HCEC 1CT (cell line): ENCODE results near the gene LAMA2.
"Not testable (repeated sequence)": the region's sequence is repeated elsewhere in the genome, so short reads cannot be mapped to it uniquely, and the experiment has no call there.

Experiments
- DNase-seq: peaks from one replicate; pipeline ENCODE4 v3.0.0-alpha.2; 2017

LAMA2 gene

DNA sequence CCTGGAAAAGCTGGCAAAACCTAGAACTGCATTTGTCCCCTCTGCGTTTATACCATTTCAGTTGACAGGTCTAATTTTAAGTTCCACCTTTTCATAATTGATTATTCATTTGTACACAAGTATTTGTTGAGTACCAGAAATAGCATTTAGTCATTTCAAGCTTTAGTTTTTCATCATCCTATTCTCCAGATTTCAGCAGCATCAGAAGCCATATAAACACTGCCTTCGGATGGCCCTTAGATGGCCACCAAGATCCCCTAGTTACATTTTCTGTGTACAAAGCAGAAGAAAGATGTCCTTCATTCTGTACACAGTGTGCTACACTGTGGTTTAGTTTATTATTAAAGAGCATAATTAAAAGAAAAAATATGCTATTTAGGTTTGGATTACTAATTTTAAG, 131.4 kb downstream of the LAMA2 start:
- DNase-seq: no peak

DNA sequence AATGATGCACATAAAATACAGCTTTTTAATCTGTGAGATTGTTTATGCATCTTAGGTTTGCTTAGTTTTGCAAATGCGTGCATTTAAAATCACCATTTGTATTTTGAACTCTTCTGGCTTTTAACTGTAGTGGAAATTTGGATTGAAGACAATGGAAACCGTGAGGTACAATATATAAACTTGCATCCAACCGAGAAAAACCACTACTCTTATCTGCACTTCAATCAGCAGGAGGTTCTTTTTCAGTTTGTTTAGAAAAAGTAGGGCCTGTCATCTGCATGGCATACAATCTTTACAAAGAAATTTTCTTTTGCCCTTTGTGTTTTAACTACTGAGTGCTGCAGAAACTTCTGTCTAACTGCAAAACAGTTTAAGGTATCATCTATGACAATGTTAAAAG, 132.8 kb downstream of the LAMA2 start:
- no peak for DNase-seq

DNA sequence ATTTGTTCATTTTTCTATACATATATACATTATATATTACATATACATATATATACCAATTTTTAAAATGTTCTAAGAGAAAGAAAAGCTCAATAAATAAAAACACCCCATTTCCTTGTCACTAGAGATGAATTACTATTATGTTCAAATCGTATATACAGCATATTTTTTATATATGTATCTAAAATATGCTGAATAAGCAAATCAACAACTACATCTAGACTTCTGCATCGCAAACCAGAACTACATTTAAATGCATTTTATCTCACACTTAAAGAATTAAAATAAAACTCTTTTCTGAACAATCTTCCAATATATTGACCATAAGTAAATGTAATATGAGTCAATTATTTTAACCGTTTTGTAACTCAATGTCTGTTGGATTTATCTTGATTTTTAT, 133.9 kb downstream of the LAMA2 start:
- DNase-seq: no peak

DNA sequence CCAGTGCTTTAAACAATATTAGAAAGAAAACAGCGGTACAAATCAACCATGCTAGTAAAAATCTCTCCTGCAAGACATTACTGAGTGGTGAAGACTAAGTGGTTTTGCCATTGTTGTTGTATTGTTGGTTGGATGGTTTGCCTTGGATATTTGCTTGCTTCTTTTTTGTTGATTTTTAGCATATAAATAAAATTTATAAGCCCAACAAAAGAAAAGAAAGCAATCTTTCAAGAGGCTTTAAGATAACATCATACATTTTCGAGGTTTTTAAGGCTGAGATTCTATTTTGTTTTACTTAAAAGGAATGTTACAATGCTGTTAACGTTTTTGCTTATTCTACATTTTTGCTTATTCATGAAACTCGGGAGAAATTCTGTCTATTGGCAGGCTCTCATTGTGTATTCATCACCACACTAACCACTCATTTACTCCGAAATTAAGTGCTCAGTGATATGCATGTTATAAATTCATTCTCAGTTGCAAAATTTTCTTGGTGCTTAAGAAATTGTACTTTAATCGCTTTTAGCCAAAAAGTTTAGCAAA, 139.1 kb downstream of the LAMA2 start:
- DNase-seq: no peak

DNA sequence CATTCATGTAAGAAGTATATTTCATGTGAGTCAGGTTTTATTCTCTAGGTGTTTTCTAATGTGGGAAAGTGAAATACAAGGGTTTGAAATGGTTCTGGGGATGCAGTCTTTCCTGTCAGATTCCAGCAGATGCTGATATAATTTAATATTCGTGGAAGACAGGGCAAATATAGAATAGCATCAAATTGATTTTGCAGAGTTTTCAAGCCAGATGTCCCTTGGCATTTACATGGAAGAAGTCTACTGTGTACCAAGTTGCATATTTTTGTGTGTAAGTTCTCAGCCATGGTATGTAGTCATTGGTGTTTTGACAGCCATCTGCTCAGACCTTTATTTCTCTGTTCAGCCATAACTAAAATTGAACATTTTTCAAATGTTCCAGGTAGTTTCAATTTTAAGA, 143.7 kb downstream of the LAMA2 start:
- DNase-seq: no peak

DNA sequence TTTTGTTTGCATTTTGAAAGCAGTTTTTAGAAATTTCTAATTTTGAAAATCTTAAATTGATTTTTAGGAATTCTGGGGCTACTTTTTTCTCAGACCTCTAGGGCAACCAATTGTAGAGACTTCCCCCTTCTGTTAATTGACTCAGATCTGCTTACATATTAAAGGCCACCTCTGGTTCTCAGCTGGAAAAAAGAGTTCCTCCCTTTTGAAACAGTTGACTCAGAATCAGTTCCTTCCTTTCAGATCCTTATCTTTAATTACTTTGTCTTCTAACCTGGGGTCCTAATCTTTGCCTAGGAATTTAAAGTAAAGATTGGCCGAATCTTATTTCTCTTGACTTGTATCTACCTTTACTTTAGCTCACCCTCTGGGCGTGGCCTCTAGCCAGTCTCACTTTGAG, 146.8 kb downstream of the LAMA2 start:
- DNase-seq: peak; percentile 42

DNA sequence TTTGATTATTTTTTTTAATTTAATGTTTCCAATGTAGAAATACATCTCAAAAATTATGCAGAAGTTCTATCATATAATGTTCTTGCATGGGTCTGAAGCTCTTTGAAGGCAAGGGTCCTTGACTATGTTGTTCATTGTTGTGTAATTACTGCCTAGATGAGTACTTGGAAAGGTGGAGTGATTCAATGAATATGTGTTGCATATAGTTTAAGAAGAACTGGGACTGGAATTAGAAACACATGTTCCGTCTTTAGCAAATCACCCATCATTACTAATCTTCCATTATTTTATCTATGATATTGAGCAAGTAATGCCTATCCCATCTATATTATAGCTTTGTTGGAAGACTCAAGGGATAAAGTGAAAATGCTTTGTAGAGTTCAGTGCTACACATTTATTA, 147.3 kb downstream of the LAMA2 start:
- DNase-seq: peak; percentile 15

DNA sequence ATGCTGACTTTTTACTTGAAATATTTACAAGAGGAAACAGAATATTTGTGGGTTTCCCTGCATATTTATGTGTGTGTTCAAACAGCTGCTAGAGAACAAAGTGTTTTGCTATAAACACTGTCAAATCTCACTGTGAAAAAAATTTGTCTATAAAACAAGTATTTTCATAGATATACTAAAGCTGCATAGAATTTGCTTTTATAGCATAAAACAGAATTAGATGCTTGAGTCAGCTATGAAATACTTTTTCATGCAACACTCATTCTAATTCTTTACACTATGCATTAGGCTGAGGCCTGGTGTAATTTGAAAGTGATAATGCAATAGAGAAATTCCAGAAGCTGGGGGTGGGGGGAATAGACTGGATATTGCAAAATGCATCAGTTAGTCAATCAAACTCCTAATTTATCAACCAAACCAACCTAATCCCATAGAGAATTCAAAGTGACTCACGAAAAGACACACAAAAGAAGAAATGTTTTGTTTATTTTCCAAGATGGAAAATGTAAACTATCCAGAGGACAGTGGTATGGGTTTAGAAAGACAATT, 148.2 kb downstream of the LAMA2 start:
- peak; percentile 93 for DNase-seq

DNA sequence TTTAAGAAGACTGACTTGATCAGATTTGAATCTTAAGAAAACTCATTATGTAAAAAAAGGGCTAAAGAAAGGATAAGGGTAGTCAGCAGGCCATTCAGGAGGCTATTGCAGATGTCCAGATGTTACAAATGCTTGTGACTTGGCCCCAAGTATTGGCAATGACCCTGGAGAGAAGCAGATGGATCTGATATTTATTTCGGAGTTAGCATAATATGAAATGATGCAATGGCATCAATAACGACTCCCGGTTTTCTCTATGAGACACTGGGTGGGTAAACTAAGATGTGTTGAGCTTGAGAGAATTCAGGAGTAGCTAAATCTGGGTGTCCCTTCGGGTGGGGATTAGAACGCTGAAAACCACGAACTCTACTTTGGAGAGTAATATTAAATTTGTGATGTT, 149.7 kb downstream of the LAMA2 start:
- peak; percentile 55 for DNase-seq

DNA sequence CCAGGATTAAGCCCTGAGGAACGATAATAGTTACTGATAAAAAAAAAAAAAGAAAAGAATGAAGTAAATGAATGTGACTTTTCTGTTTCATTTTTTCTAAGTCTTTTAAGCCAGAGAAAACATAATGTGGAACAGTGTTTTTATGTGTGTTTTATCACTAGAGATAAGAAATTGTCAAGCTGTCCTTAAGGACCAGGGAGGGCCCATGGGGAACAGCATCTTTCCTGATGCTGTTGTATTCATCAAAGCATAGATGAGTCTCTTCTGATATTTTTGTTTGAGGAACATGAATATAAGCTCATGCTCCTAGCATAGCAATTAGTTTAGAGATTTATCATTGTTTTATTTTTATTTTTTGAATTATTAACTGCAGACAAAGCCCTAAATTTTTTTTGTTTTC, 150.2 kb downstream of the LAMA2 start:
- no peak for DNase-seq

DNA sequence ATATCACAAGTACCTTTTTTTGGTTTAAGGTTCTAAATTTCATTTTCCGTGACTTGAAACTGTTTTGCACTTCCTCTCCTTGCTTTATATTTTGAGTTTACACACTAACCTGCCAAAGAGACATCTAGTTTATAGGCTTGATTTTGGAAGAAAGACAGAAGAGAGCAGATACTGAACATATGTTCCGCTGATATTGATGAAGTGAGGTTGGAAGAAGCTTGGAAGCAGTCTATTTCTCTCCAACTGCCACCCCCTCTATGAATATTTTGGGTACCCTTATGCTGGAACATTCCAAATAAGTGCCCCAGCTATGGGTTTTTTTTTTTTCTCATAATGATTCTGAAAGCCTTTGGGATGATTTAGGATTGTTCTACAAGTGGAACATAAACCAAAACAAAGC, 150.6 kb downstream of the LAMA2 start:
- DNase-seq: no peak

DNA sequence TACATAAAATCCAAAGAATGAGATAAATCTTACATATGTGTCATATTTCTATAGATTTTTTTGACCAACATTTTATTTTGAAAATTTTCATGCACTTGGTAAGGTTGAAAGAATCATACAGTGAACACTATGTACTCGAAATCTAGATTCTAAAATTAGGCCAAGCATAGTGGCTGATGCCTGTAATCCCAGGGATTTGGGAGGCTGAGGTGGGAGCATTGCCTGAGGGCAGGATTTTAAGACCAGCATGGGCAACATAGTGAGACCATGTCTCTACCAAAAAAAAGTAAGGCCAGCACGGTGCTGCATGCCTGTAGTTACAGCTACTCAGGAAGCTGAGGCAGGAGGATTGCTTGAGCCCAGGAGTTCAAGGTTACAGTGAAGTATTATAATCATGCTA, 158.6 kb downstream of the LAMA2 start:
- no peak for DNase-seq

DNA sequence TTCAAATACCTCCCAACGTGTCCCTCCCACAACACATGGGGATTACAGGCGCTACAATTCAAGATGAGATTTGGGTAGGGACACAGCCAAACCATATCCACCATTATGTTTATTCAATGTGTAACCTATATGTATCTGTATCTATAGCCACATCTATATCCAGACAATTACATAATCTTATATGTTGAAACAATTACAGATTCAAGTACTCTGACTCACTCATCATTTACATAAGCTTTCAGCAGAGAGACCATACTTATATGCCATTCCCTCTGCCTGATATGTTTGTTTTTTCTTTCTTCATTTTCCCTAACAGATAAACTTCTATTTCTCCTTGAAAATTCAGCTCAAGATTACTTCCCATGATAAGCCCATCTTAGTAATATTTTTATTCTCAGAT, 163.6 kb downstream of the LAMA2 start:
- DNase-seq: no peak

DNA sequence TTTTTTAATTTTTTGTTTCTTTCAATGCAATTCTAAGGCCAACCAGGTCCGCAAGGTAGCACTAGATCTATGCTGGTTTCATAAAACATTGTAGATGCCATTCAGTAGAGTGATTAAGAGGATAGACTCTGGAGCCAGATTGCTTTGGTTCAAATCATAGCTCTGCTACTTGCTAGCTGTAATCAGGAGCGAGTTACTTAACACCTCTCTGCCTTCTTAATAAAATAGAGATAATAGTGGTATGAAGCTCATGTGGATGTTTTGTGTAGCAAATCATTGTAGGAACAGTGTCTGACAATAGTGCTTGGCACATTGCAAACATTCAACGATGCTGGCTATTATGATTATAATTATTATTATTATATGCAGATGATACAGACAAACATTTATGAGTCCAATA, 164.9 kb downstream of the LAMA2 start:
- DNase-seq: no peak

DNA sequence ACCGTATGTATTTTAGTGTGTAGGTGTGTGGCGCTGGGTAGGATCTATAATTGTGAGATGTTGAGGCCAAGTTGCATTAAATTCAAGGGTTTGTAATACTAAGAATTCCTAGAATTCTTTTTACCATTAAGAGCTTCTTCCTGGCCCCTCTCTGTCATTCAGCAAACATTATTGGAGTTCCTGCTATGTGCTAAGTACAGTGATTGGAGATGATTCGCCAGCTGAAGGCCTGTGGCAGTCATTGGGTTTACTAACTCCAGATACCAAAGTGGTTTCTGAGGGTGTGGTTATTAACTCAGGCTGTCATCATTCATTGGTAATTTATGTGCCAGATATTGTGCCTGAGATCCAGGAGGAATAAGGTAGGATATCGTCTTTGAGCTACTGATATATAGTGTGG, 167.1 kb downstream of the LAMA2 start:
- DNase-seq: no peak

DNA sequence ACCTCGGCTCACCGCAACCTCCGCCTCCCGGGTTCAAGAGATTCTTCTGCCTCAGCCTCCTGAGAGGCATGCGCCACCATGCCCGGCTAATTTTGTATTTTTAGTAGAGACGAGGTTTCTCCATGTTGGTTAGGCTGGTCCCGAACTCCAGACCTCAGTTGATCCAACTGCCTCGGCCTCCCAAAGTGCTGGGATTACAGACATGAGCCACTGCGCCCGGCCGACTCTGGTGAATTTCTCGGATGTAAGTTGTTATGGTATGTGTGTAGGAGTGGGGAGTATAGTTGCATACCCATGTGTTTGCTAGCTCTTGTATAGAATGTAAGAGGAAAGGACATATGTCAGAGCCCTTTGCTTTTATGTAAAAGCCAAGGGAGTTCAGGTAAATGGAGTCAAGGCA, 170.2 kb downstream of the LAMA2 start:
- not testable (repeated sequence) for DNase-seq

DNA sequence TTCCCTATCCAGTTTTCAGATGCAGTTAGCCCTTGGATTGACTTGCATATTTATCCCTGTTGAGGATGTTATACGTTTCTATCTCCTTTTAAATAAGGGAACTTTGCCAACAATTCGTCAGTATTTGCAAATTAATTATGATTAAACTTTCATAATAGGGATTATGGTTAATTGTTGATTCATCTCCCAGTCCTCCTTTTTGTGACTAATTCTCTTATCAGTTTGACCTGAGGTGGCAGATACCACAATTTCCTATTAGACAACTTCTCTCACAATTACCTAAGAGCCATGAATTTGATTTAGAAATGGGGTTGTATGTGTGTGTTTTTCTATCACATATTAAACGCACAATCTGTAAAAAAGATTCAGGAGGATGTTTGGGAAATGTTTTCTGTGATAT, 172.9 kb downstream of the LAMA2 start:
- no peak for DNase-seq

DNA sequence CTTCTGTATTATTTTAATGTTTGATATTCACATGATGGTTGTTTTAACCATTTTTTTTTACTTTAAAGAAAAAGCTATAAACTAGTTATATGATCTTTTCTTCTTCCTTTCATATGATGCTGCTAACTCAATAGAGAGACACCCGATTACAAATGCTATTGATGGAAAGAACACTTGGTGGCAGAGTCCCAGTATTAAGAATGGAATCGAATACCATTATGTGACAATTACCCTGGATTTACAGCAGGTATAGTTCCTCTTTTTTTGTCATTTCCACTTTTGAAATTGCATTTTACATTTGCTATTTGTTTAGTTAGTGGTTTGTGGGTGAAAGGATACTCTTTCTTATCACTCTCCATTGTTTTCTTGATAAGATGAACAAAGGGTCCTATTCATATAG, 176.7 kb downstream of the LAMA2 start:
- no peak for DNase-seq

DNA sequence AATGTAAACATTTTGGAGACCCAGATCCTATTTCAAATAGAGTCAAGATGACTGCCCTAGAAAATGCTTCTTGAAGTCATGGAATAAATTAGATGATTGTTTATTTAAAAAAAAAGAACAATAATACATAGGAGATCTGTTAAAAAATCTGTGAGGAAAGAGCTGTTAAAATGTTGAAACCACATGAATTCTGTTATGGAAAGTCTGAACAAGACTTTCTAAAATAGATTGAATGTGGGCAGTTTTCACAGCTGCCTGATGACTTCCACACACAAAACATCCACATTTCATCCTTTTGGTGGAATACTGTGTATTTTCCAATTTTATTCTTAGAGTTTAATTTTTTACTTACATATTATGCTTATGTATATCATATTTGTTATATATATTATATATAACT, 186.1 kb downstream of the LAMA2 start:
- DNase-seq: no peak

DNA sequence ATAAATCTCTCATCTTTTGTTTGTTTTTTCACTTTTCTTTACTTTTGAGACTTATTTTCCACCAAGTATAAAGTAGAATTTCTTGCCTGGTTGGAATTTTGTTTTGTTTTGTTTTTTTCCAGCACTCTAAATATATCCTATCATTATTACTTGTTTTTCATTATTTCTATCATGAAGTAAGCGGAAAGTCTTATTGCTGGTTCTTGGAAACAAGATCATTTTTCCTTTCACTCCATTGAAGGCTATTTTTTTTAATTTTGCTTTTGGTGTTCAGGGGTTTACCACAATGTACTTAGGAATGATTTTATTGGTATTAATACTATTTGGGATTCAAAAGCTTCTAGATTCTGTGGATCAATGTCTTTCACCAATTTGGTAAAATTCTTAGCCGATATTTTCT, 190.1 kb downstream of the LAMA2 start:
- no peak for DNase-seq

DNA sequence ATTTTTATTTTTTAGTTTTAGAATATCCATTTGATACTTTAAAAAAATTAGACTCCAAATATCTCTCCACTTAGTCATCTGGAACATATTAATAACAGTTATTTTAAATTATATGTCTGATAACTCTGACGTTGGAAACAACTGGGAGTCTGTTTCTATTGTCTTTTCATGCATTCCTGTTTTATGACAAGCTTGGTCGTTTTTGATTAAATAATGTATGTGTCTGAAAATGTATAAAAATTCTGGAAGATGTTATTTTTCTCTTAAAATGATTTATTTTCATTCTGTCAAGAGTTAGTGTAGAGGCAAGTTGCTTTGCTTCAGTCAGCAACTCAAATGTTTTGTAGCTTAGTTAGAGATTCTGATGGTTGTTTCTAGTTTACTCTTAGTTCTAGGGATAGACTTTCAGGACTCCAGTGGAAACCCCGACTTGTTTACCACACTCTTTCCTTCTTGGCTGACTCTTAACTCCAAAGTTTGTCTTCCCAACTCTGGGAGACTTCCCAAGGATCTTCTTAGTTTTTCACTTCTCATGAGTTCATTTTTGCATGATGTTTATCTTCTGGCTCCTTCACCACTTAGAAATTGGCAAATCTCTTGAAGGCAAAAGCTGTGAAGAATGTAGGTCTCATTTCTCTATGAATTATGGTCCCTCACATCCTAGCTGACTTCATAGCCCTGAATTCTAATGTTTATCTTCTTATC, 190.9 kb downstream of the LAMA2 start:
- no peak for DNase-seq

DNA sequence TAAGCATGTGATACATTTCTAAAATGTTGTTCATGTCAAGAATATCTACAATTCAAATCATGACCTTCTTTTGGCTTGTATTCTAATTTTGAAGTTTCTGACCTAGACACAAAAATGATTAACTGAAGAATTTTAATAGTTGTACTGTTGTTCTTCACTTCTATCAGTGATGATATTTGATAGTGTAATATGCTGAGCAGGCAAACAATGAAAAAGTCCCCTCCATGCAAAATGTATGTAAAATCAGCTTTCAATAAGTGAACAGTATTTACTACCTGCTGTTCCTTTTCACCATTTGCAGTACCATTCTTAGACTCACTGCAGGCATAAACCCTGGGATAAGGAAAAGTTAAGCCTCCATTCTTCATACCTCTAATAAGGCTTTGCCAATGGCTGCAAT, 201.5 kb downstream of the LAMA2 start:
- DNase-seq: no peak

DNA sequence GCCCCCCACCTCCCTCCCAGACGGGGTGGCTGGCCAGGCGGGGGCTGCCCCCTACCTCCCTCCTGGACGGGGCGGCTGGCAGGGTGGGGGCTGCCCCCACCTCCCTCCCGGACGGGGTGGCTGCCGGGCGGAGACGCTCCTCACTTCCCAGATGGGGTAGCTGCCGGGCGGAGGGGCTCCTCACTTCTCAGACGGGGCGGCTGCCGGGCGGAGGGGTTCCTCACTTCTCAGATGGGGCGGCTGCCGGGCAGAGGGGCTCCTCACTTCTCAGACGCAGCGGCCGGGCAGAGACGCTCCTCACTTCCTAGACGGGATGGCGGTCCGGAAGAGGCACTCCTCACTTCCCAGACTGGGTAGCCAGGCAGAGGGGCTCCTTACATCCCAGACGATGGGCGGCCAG, 205.5 kb downstream of the LAMA2 start:
- not testable (repeated sequence) for DNase-seq

DNA sequence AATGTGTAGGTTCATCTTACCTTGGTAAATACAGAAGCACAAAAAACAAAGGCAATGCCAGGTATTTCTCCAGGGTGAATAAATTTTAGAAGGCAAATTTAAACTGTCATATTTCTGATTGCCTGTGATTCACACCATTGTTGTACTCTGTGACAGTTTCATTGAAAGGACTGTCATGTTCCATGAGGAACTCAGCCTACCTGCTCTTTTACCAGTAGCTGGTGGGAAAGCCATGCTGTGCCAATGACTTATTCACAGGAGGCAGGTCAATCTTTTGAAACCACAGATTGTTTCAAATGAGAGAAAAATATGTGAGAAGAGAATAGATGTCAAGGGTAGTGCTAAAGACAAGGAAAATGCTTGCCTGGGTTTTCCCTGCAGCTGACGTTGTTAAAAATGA, 206.4 kb downstream of the LAMA2 start:
- DNase-seq: no peak

DNA sequence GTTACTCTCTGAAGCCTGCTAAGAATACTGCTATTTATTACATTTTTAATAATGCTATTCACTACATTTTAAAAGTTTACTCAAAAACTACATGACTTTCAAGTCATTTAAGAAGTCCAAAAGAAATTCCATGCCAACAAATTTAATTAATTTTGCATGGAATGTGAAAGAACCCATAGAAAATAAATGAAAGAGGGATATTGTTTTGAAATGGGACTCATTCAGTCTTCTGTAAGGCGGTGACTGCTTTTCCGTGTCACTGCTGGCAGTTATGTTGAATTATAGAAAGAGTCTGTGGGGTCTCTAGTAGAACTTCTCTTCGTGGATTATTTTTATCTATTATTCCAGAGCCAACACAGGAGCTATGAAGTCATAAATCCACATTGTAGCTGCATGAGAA, 211.2 kb downstream of the LAMA2 start:
- no peak for DNase-seq
